ENCODE results near the gene TIMM13. TPM values are rescaled to one million over a fixed set of nuclear protein-coding genes. Genes with fewer than 3 reads are reported as not detected.
"Not testable (repeated sequence)": the region's sequence is repeated elsewhere in the genome, so short reads cannot be mapped to it uniquely, and the experiment has no call there.

Gene TIMM13
- total RNA-seq, 3 donors from 2014 or later, result 273 to 326 (median 286) TPM

- not testable (repeated sequence) for H3K4me1 Mint-ChIP-seq (ENCODE audit: low read depth); H3K9me3 Mint-ChIP-seq; H3K27me3 Mint-ChIP-seq (ENCODE audit: low read depth); ATAC-seq; H3K4me3 Mint-ChIP-seq; DNase-seq; H3K36me3 Mint-ChIP-seq (ENCODE audit: insufficient read depth)
These were observed 30.2 kb downstream of the TIMM13 start for GRCh38 chr19:2397173-2397572.

- not testable (repeated sequence) for H3K9me3 Mint-ChIP-seq; H3K4me3 Mint-ChIP-seq; H3K27me3 Mint-ChIP-seq (ENCODE audit: low read depth); H3K4me1 Mint-ChIP-seq (ENCODE audit: low read depth); DNase-seq; H3K36me3 Mint-ChIP-seq (ENCODE audit: insufficient read depth); ATAC-seq
These were observed 32.0 kb downstream of the TIMM13 start for GRCh38 chr19:2395293-2395829.

- Mint-ChIP-seq H3K27me3 (ENCODE audit: low read depth) (peaks cover 9% of the 10 kb centered on the region), H3K9me3 (no peaks in the 10 kb centered on the region), H3K36me3 (ENCODE audit: insufficient read depth) (no peaks in the 10 kb centered on the region), H3K4me1 (ENCODE audit: low read depth) (peaks cover 3% of the 10 kb centered on the region), H3K4me3 (no peak overlapping the region)
- ATAC-seq (peak in 1 of 2 donors; percentile 39), DNase-seq (no peak)
These were observed 32.7 kb downstream of the TIMM13 start for GRCh38 chr19:2394442-2395292.

DNA sequence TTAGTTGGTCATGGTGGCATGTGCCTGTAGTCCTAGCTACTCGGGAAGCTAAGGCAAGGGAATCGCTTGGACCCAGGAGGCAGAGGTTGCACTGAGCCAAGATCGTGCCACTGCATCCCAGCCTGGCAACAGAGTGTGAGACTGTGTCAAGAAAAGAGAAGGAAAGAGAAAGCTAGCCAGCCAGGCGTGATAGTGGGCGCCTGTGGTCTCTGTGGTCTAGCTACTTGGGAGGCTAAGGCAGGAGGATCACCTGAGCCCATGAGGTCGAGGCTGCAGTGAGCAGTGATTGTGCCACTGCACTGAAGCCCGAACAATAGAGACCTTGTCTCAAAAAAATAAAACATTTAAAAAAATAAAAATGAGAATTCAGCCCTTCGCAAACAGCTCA lies 33.3 kb downstream of the TIMM13 start:
- ATAC-seq, result peak in 1 of 2 donors; percentile 38
- Mint-ChIP-seq H3K36me3 (ENCODE audit: insufficient read depth) (no peaks in the 10 kb centered on the region), H3K27me3 (ENCODE audit: low read depth) (peaks cover 9% of the 10 kb centered on the region), H3K4me3 (no peak overlapping the region), H3K4me1 (ENCODE audit: low read depth) (peaks cover 3% of the 10 kb centered on the region), H3K9me3 (no peaks in the 10 kb centered on the region)
- no peak for DNase-seq

GRCh38 chr19:2392899-2393298 lies 34.5 kb downstream of the TIMM13 start:
- ATAC-seq, result peak in 1 of 2 donors; percentile 20
- not testable (repeated sequence) for DNase-seq; H3K4me3 Mint-ChIP-seq; H3K36me3 Mint-ChIP-seq (ENCODE audit: insufficient read depth); H3K4me1 Mint-ChIP-seq (ENCODE audit: low read depth); H3K9me3 Mint-ChIP-seq; H3K27me3 Mint-ChIP-seq (ENCODE audit: low read depth)

- Mint-ChIP-seq H3K4me1 (ENCODE audit: low read depth) (peaks cover 3% of the 10 kb centered on the region), H3K9me3 (no peaks in the 10 kb centered on the region), H3K27me3 (ENCODE audit: low read depth) (peaks cover 9% of the 10 kb centered on the region), H3K4me3 (no peak overlapping the region), H3K36me3 (ENCODE audit: insufficient read depth) (no peaks in the 10 kb centered on the region)
- ATAC-seq, result no peak
- no peak for DNase-seq
These were observed 35.0 kb downstream of the TIMM13 start for GRCh38 chr19:2392366-2392765.

DNA sequence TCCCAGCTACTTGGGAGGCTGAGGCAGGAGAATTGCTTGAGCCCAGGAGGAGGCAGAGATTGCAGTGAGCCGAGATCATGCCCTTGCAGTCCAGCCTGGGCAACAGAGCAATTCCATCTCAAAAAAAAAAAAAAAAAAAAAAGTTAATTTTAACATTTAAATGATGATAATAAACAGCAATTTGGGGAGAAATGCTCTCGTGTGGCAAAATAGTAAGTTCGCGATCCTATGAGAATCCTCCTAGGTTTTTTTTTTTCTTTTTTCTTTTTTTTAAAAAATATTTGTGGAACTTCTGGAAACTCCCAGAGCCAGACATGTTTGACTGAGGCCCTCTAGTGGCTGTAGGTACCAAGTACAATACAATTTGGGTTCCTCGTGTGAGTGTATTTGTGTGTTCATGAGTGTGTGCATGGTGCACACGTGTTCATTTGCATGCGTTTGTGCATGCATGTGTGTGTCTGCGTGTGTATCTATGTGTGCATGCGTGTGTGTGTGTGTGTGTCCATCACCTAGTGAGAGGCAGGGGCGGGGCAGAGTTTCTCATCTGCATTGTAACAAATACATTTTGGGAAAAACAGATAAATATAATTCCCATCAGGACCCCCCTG lies 36.2 kb downstream of the TIMM13 start:
- Mint-ChIP-seq H3K4me1 (ENCODE audit: low read depth) (peaks cover 3% of the 10 kb centered on the region), H3K27me3 (ENCODE audit: low read depth) (peaks cover 9% of the 10 kb centered on the region), H3K9me3 (no peaks in the 10 kb centered on the region), H3K36me3 (ENCODE audit: insufficient read depth) (no peaks in the 10 kb centered on the region), H3K4me3 (no peak overlapping the region)
- peak; percentile 32 to 51 for ATAC-seq
- peak; percentile 25 for DNase-seq

DNA sequence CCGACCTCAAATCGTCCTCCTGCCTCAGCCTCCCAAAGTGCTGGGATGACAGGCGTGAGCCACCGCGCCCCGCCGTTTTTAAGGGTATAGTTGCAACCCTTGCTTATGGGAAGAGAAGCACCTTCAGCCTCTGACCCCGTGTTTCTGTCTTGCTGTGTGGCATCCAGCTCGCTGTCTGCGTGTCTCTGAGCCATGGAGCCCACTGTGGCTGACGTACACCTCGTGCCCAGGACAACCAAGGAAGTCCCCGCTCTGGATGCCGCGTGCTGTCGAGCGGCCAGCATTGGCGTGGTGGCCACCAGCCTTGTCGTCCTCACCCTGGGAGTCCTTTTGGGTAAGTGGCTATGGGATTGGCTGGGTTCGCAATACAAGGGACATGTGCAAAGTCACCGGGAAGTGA lies 37.8 kb downstream of the TIMM13 start:
- no peaks in the 10 kb centered on the region for H3K36me3 Mint-ChIP-seq (ENCODE audit: insufficient read depth)
- no peak for ATAC-seq
- no peak overlapping the region for H3K4me3 Mint-ChIP-seq
- no peaks in the 10 kb centered on the region for H3K9me3 Mint-ChIP-seq
- no peak for DNase-seq
- peaks cover 3% of the 10 kb centered on the region for H3K4me1 Mint-ChIP-seq (ENCODE audit: low read depth)
- peaks cover 4% of the 10 kb centered on the region for H3K27me3 Mint-ChIP-seq (ENCODE audit: low read depth)

DNA sequence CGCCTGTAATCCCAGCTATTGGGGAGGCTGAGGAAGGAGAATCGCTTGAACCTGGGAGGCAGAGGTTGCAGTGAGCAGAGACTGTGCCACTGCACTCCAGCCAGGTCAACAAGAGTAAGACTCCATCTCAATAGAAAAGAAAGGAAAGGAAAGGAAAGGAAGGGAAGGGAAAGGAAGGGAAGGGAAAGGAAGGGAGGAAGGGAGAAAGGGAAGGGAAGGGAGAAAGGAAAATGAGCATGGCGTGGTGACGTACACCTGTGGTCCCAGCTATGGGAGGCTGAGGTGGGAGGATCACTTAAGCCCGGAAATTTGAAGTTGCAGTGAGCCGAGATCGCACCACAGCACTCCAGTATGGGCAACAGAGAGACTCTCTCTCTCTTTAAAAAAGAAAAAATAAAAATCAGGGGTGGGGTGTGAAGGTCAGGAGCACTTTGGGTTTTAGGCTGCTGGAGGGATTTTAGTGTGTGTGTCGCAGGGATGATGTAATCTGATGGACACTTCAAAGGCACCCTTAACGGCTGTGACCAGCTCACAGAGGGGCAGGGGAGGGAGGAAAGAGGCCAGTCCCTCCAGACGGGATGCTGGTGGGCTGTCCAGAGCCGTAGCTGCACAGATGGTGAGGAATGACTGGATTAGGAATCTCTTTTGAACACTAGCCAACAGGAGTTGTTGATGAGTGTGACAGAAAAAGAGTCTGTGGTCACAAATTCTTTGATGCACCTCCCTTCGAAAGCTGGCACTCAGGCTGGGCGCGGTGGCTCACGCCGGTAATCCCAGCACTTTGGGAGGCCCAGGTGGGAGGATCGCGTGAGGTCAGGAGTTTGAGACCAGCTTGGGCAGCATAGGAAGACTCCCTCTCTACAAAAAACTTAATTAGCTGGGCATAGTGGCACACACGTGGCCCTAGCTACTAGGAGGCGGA lies 39.8 kb downstream of the TIMM13 start:
- Mint-ChIP-seq H3K36me3 (ENCODE audit: insufficient read depth) (no peaks in the 10 kb centered on the region), H3K4me1 (ENCODE audit: low read depth) (peaks cover 3% of the 10 kb centered on the region), H3K9me3 (no peaks in the 10 kb centered on the region), H3K27me3 (ENCODE audit: low read depth) (peaks cover 7% of the 10 kb centered on the region), H3K4me3 (no peak overlapping the region)
- ATAC-seq, result no peak
- no peak for DNase-seq

DNA sequence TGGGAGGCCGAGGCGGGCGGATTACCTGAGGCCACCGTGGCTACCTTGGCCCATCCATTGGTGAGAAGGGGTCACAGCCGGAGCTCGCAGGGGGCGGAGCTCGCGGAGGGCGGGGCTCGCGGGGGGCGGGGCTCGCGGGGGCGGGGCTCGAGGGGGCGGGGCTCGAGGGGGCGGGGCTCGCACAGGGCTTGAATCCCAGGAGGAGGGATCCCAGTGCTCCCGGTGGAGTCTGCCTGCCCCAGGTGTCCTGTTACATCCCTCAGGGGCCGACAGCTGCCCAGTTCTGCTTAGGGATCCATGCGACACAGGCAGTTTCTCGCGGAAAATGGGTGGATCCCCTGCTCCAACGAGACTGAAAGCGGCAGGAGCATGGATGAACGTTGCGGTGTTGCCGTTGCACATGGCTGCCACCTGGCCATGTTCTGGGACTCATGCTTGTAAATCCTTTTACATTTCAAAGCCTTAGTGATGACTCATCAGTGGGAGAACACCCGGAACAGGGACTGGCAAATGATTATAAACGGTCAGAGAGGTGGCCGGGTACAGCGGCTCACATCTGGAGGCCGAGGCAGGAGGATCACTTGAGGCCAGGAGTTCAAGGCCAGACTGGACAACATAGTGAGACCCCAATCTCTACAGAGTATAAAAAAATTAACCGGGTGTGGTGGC lies 42.2 kb downstream of the TIMM13 start:
- no peak overlapping the region for H3K4me3 Mint-ChIP-seq
- ATAC-seq (peak in 1 of 2 donors; percentile 43), DNase-seq (no peak)
- no peaks in the 10 kb centered on the region for H3K36me3 Mint-ChIP-seq (ENCODE audit: insufficient read depth)
- peaks cover 5% of the 10 kb centered on the region for H3K9me3 Mint-ChIP-seq
- peaks cover 5% of the 10 kb centered on the region for H3K27me3 Mint-ChIP-seq (ENCODE audit: low read depth)
- no peaks in the 10 kb centered on the region for H3K4me1 Mint-ChIP-seq (ENCODE audit: low read depth)

GRCh38 chr19:2382530-2383222 lies 44.7 kb downstream of the TIMM13 start:
- DNase-seq (no peak), ATAC-seq (no peak)
- Mint-ChIP-seq H3K36me3 (ENCODE audit: insufficient read depth) (no peaks in the 10 kb centered on the region), H3K9me3 (peaks cover 10% of the 10 kb centered on the region), H3K27me3 (ENCODE audit: low read depth) (peaks cover 7% of the 10 kb centered on the region), H3K4me3 (no peak overlapping the region), H3K4me1 (ENCODE audit: low read depth) (no peaks in the 10 kb centered on the region)

DNA sequence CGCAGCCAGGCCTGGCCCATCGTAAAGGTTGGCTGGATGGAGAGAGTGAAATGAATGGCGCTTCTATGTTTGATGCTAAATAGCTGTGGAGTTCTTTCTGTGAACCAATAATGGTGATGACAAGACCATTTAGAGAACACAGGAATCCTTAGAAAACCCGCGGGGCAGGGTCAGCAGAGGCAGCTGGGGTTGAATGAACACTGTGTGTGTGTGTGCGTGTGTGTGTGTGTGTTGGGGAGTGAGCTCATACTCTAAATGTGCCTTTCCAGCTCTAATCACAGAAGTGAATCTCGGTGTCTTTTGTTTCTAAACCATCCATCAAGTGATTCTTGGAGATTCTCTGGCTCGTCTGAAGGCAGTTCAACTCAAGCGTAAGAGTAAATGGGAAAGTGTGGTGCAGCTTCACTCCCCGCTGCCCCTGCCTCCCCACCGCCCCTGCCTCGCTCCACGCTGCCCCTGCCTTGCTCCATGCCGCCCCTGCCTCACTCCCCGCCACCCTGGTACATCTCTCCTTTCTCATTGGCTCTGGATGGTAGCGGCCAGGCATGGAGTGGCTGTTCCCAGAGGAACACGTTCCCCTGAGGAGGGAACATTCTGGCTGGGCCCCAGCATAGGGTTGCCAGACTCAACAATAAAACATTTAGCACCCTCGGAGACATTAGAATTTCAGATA lies 46.1 kb downstream of the TIMM13 start:
- DNase-seq (no peak), ATAC-seq (no peak)
- H3K4me3 Mint-ChIP-seq, result no peak overlapping the region
- H3K9me3 Mint-ChIP-seq, result peaks cover 10% of the 10 kb centered on the region
- H3K4me1 Mint-ChIP-seq (ENCODE audit: low read depth), result no peaks in the 10 kb centered on the region
- H3K27me3 Mint-ChIP-seq (ENCODE audit: low read depth), result peaks cover 7% of the 10 kb centered on the region
- H3K36me3 Mint-ChIP-seq (ENCODE audit: insufficient read depth), result no peaks in the 10 kb centered on the region

DNA sequence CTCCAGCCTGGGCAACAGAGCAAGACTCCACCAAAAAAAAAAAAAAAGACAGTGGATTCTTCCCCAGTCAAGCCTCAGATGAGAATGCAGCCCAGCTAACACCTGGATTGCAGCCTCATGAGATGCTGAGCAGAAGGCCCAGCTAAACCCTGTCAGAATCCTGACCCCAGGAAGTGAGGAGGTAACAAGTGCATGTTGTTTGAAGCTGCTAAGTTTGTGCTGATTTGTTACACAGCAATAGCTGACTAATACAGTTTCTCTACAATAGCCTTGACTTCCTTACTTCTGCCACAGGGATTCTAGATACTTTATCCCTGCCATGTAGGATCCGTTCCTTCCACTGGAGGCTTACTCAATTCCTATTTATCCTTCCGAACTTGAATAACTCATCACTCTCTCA lies 46.8 kb downstream of the TIMM13 start:
- peaks cover 10% of the 10 kb centered on the region for H3K9me3 Mint-ChIP-seq
- no peak for ATAC-seq
- no peaks in the 10 kb centered on the region for H3K36me3 Mint-ChIP-seq (ENCODE audit: insufficient read depth)
- no peaks in the 10 kb centered on the region for H3K4me1 Mint-ChIP-seq (ENCODE audit: low read depth)
- DNase-seq, result no peak
- H3K27me3 Mint-ChIP-seq (ENCODE audit: low read depth), result peaks cover 7% of the 10 kb centered on the region
- no peak overlapping the region for H3K4me3 Mint-ChIP-seq
